WTC11 (cell line): ENCODE measurements around the gene TRIM46. TPM values are rescaled to one million over a fixed set of nuclear protein-coding genes. Genes with fewer than 3 reads are reported as not detected.
A peak's percentile ranks its signal among the peaks of the same experiment; 100 is the strongest.

Experiments
- AFF4 ChIP-seq: sonication (generic); formaldehyde crosslinking; IDR thresholded peaks from 2 replicates; pipeline ENCODE4 v1.8.1; 2023; ENCODE audit warnings: mild to moderate bottlenecking, missing genetic modification reagents, borderline replicate concordance
- CREB1 ChIP-seq: sonication (generic); formaldehyde crosslinking; IDR thresholded peaks from 2 replicates; pipeline ENCODE4 v1.8.0; 2023; ENCODE audit warnings: mild to moderate bottlenecking, missing genetic modification reagents
- ELF4 ChIP-seq: sonication (generic); formaldehyde crosslinking; IDR thresholded peaks from 2 replicates; pipeline ENCODE4 v1.8.1; 2022; ENCODE audit warnings: low read depth, mild to moderate bottlenecking, moderate library complexity, missing genetic modification reagents
- ESRRA ChIP-seq: sonication (generic); formaldehyde crosslinking; IDR thresholded peaks from 2 replicates; pipeline ENCODE4 v1.8.1; 2022; ENCODE audit warnings: mild to moderate bottlenecking, missing genetic modification reagents, borderline replicate concordance
- FOXK1 ChIP-seq: sonication (generic); formaldehyde crosslinking; IDR thresholded peaks from 2 replicates; pipeline ENCODE4 v1.8.0; 2022; ENCODE audit warnings: mild to moderate bottlenecking, moderate library complexity, missing genetic modification reagents
- GTF2I ChIP-seq: fragments of 250-450 bp; sonication (Bioruptor Pico); conservative IDR thresholded peaks from 2 replicates; pipeline ENCODE4 v1.4.0; 2021; ENCODE audit warnings: mild to moderate bottlenecking
- HMGA2 ChIP-seq: fragments of 250-450 bp; sonication (Bioruptor Pico); IDR thresholded peaks from 2 replicates; pipeline ENCODE4 v1.4.0; 2021; ENCODE audit warnings: mild to moderate bottlenecking, moderate library complexity
- PRDM15 ChIP-seq: sonication (generic); formaldehyde crosslinking; IDR thresholded peaks from 2 replicates; pipeline ENCODE4 v1.8.0; 2022; ENCODE audit warnings: missing genetic modification reagents
- SP1 ChIP-seq: sonication (generic); formaldehyde crosslinking; conservative IDR thresholded peaks from 2 replicates; pipeline ENCODE4 v1.8.1; 2022; ENCODE audit warnings: missing genetic modification reagents
- TEAD1 ChIP-seq: sonication (generic); formaldehyde crosslinking; IDR thresholded peaks from 2 replicates; pipeline ENCODE4 v1.8.0; 2022; ENCODE audit warnings: mild to moderate bottlenecking, missing genetic modification reagents
- TEAD4 ChIP-seq: sonication (generic); formaldehyde crosslinking; IDR thresholded peaks from 2 replicates; pipeline ENCODE4 v1.8.0; 2022; ENCODE audit warnings: mild to moderate bottlenecking, missing genetic modification reagents
- TP53 ChIP-seq: sonication (generic); formaldehyde crosslinking; IDR thresholded peaks from 2 replicates; pipeline ENCODE4 v1.8.1; 2023; ENCODE audit warnings: mild to moderate bottlenecking, missing genetic modification reagents
- USF1 ChIP-seq: sonication (generic); formaldehyde crosslinking; IDR thresholded peaks from 2 replicates; pipeline ENCODE4 v1.8.0; 2022; ENCODE audit warnings: mild to moderate bottlenecking, missing genetic modification reagents
- ZNF138 ChIP-seq: sonication (generic); formaldehyde crosslinking; conservative IDR thresholded peaks from 2 replicates; pipeline ENCODE4 v1.8.1; 2022; ENCODE audit warnings: mild to moderate bottlenecking, moderate library complexity, missing genetic modification reagents
- ZNF281 ChIP-seq: sonication (generic); formaldehyde crosslinking; IDR thresholded peaks from 2 replicates; pipeline ENCODE4 v1.8.0; 2023; ENCODE audit warnings: mild to moderate bottlenecking, missing genetic modification reagents
- ZNF396 ChIP-seq: fragments of 250-450 bp; sonication (Bioruptor Pico); IDR thresholded peaks from 2 replicates; pipeline ENCODE4 v1.8.0; 2021; ENCODE audit warnings: mild to moderate bottlenecking, moderate library complexity, borderline replicate concordance
- ZNF423 ChIP-seq: fragments of 250-450 bp; sonication (Bioruptor Pico); IDR thresholded peaks from 2 replicates; pipeline ENCODE4 v2.1.2; 2022; ENCODE audit warnings: mild to moderate bottlenecking, moderate library complexity
- total RNA-seq: library from RNA; stranded (reverse); gene quantifications from 3 replicates; pipeline ENCODE4 v1.2.3, GENCODE V29; 2021
- TF ChIP-seq, protein P1 (sequence below): fragments of 250-450 bp; sonication (Bioruptor Pico); IDR thresholded peaks from 2 replicates; pipeline ENCODE4 v2.1.2; 2022; ENCODE audit warnings: mild to moderate bottlenecking, moderate library complexity
- TF ChIP-seq, protein P2 (sequence below): sonication (generic); formaldehyde crosslinking; IDR thresholded peaks from 2 replicates; pipeline ENCODE4 v1.8.0; 2023; ENCODE audit warnings: missing genetic modification reagents
- TF ChIP-seq, protein P3 (sequence below): fragments of 250-450 bp; sonication (Bioruptor Pico); IDR thresholded peaks from 2 replicates; pipeline ENCODE4 v1.9.0; 2021; ENCODE audit warnings: mild to moderate bottlenecking, borderline replicate concordance

TRIM46 gene
- total RNA-seq, 1 experiment from 2014 or later: 22.1 TPM

DNA sequence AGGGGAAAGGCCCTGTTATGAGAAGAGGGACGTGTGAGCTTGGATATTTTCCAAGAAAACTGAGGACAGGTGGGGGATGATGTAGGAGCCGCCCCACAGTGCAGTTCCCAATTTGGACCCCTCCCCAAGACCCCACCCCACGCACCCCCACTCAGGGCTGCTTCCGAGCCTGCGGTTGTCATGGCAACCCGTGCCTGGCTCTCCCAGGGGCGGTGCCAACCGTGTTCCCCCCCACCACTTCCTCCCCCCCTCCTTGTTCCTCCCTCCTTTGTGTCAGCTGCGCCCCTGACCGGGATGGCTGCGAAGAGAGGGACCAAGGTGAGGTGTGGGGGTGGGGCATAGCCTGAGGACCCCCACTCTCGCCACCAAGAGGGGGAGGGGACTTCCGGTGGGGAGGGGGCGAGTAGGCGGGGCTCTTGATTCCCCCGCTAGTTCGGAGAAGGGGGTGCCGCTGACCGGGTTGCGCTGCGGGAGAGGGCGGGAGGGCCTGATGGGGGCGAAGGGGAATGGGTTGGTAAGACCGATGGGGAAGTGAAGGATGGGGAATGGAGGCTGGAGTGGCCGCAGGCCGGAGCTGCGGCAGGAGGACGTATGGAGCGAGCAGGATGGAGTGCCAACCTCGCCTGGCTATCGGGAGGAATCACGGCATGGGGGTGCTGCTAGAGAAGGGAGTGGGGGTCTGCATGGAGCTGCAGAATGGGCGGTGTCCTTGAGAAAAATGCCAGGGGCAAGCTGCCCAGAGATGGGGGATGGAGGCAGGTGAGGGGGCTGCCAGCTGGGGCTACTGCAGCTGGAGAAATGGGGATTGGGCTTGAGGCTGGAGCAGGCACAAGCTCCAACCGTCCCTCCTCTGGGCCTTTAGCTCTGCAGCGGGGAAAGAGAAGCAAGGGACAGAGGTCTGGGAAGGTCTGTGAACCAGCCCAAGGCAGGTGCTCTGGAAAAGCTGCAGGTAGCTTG is 953 bp downstream of the TRIM46 start (continued):
- TF ChIP-seq, protein P1, sequence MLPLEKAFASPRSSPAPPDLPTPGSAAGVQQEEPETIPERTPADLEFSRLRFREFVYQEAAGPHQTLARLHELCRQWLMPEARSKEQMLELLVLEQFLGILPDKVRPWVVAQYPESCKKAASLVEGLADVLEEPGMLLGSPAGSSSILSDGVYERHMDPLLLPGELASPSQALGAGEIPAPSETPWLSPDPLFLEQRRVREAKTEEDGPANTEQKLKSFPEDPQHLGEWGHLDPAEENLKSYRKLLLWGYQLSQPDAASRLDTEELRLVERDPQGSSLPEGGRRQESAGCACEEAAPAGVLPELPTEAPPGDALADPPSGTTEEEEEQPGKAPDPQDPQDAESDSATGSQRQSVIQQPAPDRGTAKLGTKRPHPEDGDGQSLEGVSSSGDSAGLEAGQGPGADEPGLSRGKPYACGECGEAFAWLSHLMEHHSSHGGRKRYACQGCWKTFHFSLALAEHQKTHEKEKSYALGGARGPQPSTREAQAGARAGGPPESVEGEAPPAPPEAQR (CRISPR knock-in tag): no peak
- TF ChIP-seq CREB1 (no peak), GTF2I (CRISPR knock-in tag) (no peak), ELF4 (CRISPR knock-in tag) (no peak), FOXK1 (no peak), HMGA2 (no peak), TP53 (0 out of 2 replicates have a peak, but pooled peaks have one; percentile 49), ZNF396 (CRISPR knock-in tag) (no peak), TEAD1 (CRISPR knock-in tag) (0 out of 2 replicates have a peak, but pooled peaks have one; percentile 34), USF1 (CRISPR knock-in tag) (no peak), ZNF138 (CRISPR knock-in tag) (no peak), AFF4 (CRISPR knock-in tag) (no peak), ZNF423 (CRISPR knock-in tag) (no peak), SP1 (CRISPR knock-in tag) (peak; percentile 78; the same call in 1 of the 2 replicates), ZNF281 (CRISPR knock-in tag) (peak; percentile 94), TEAD4 (CRISPR knock-in tag) (no peak), ESRRA (no peak), PRDM15 (CRISPR knock-in tag) (no peak)
- TF ChIP-seq, protein P2, sequence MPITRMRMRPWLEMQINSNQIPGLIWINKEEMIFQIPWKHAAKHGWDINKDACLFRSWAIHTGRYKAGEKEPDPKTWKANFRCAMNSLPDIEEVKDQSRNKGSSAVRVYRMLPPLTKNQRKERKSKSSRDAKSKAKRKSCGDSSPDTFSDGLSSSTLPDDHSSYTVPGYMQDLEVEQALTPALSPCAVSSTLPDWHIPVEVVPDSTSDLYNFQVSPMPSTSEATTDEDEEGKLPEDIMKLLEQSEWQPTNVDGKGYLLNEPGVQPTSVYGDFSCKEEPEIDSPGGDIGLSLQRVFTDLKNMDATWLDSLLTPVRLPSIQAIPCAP (CRISPR knock-in tag): no peak
- TF ChIP-seq, protein P3, sequence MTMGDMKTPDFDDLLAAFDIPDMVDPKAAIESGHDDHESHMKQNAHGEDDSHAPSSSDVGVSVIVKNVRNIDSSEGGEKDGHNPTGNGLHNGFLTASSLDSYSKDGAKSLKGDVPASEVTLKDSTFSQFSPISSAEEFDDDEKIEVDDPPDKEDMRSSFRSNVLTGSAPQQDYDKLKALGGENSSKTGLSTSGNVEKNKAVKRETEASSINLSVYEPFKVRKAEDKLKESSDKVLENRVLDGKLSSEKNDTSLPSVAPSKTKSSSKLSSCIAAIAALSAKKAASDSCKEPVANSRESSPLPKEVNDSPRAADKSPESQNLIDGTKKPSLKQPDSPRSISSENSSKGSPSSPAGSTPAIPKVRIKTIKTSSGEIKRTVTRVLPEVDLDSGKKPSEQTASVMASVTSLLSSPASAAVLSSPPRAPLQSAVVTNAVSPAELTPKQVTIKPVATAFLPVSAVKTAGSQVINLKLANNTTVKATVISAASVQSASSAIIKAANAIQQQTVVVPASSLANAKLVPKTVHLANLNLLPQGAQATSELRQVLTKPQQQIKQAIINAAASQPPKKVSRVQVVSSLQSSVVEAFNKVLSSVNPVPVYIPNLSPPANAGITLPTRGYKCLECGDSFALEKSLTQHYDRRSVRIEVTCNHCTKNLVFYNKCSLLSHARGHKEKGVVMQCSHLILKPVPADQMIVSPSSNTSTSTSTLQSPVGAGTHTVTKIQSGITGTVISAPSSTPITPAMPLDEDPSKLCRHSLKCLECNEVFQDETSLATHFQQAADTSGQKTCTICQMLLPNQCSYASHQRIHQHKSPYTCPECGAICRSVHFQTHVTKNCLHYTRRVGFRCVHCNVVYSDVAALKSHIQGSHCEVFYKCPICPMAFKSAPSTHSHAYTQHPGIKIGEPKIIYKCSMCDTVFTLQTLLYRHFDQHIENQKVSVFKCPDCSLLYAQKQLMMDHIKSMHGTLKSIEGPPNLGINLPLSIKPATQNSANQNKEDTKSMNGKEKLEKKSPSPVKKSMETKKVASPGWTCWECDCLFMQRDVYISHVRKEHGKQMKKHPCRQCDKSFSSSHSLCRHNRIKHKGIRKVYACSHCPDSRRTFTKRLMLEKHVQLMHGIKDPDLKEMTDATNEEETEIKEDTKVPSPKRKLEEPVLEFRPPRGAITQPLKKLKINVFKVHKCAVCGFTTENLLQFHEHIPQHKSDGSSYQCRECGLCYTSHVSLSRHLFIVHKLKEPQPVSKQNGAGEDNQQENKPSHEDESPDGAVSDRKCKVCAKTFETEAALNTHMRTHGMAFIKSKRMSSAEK (CRISPR knock-in tag): no peak
